Astrocyte (in vitro differentiated cells and primary cell): ENCODE measurements around the gene RNU7-1.

Experiments
- CTCF ChIP-seq: IDR thresholded peaks from 2 replicates; pipeline ENCODE4 v1.5.1; 2011; ENCODE audit warnings: low read depth, mild to moderate bottlenecking, inconsistent platforms, low read length, moderate library complexity; ENCODE audit not compliant: insufficient read depth
- EZH2 ChIP-seq: IDR thresholded peaks from 2 replicates; pipeline ENCODE4 v1.6.1; 2012; ENCODE audit warnings: mild to moderate bottlenecking, low read length, inconsistent platforms; ENCODE audit not compliant: insufficient read depth

DNA sequence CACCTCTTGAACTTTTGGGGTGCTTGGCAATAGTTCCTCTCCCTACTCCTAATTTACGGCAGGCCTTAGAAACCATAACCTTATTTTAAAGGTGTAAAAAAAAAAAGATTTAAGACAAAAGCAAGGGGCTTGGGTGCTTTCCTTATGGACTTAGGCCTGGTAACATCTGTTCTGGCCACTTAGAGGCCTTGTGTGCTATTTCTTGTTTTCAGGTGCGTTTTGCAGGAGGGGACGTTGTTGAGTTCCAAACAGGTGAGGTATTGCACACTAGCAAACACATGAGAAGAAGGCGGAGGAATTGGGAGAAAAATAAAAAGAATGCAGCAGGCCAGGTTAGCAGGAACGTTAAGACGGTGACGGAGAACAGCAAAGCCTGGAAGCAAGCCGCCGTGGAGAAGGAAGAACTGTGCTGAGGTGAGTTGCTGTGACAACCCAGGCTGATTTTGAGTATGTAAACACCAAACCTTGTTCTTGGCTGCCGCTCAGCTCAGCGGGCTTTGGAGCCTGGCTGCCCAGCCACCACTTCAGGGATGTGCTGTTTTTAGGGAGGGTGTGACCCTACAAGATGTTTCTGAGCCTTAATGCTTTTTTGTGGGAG is 44.4 kb downstream of the RNU7-1 start:
- TF ChIP-seq CTCF (no peak), EZH2 (no peak)
